ENCODE data around the gene ABCC8. TPM values are rescaled to one million over a fixed set of nuclear protein-coding genes. Genes with fewer than 3 reads are reported as not detected.

The ABCC8 gene
- total RNA-seq, 1 experiment from 2014 or later, result not detected

DNA sequence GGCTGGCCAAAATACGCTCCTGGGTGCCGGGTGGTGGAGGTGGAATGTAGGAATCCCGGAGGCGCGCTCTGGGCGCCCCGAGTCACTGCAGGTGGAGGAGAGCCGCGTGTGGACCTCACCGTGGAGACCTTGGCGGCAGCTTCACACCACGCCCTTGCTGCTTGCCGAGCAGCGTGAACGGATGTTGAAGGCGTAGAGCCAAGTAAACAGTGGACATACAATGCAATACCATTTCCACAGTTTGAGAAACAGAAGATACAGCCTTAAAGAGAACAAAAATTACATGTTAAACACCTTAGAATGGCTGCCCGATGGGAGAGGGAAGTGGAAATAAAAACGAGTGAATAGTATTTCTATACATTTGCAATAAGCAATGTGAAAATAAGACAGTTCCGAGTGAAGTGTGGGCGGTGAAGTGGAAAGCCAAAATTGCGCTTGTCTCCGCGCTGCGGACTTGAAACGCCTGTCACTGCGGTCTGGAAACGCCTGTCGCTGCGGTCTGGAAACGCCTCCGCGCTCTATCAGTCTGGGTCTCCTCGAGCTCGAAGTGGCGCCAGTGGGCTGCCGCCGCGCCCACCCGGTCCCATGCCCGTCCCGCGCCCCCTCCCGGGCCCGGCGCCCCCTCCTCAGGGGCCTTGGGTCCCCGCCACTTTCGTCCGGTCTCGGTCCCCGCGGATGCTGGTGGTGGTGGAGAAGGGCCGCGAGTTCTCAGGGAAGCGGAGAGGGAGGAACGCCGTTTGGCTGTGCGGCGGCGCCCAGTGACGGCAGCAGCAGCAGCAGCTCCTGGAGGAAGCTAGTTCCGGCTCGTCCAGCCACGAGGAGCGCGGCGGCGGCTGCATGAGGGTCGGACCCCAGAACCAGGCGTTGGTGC, 123.5 kb downstream of the ABCC8 start:
- DNase-seq (ENCODE audit: low read depth), result peak; percentile 72

DNA sequence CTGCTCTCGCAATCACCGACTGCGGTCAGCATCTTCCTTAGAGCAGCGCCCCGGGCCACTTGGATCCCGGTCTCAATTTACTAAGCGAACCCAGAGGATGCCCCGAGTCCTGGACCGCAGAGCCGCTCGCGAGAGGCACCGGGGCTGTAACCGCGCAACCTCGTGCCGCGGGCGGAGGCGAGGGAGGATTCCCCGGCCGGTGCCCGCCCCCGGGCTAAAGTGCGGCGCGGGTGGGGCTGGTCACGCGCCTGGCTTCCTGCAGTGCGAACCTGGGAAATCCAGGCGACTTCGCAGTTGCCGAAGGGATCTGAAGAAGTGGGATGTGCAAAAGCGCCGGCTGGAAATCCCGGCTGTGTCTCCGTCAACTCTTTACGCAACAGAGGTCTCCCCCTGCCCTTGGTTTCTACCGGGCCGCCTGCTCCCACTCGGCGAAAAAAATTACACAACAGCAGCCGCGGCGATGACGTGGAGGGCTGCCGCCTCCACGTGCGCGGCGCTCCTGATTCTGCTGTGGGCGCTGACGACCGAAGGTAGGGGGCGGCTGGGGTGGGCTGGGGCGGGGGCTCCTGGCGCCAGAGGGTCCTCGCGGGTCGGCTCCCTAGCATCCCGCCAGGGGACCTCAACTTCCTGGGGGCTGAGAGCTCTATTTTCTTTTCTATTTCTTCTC, 125.0 kb downstream of the ABCC8 start, which contains the start of gene NCR3LG1:
Gene NCR3LG1 (plus strand): TSS at position 291 of the 667 bp plus-strand sequence. CDS start 170 bp downstream, at position 461.
- peak; percentile 45 for DNase-seq (ENCODE audit: low read depth)

DNA sequence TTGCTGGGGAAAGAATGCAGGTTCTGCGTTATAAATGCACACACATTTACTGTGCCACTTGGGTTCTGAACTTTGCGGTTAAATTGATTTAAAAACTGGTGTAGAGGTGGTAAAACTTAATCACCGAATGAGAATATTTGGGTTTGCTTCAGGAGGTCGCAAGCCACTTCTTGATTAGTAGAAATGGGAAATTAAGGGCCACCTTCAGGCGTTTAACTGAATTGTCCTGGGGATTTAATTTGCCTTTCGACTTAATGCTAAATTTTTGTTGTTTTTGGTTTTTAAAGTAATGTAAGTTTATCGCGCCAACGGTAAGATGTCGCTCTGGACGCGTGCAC, 125.5 kb downstream of the ABCC8 start:
- DNase-seq (ENCODE audit: low read depth), result no peak

DNA sequence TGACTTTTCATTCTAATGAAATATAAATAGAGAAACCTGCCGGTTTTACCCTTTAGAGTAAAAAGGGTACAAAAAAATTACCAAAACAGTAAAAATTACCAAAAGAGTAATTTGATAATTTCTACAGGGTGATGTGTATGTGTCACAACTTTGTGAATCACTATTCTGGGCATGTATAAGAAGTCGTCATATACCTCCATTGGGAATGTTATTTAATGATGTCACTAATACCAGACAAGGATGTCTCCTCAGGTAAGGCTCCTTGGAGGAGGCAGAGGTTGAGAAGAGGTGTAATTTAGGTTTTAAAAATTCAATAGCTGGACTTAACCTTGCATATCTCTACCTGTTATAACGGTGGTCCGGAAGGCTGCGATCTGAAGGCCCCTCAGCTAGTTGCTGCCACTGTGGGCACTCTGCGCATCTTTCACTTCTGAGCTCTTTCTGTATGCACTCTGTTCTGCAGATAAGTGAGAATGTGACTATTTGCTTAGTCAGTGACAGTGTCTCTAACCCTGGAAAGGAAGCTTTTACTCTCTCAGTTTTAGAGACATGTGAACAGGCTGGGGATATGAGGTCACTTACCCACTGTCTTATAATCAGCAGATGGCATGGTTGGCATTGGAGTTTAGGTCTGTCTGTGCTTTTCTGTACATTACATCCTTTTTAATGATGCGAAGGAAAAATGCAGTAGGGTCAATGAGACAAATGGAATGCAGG, 126.0 kb downstream of the ABCC8 start:
- no peak for DNase-seq (ENCODE audit: low read depth)

DNA sequence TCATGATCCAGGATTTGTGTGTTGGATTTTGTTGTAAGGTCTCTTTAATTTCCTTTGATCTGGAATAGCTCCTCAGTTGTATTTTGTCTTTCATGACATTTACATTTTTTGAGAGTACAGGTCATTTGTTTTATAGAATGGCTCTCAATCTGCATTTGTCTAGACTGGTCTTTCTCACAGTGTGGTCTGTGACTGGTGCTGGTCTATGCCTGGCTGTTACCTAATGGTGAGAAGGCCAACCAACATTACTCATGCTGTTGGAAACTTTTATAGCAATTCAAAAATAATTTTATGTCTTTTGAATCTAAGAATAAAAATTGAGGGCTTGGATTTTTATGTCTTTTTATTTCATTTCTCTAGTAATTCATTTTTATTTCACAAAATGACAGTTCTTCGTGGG, 129.0 kb downstream of the ABCC8 start:
- DNase-seq (ENCODE audit: low read depth), result no peak

DNA sequence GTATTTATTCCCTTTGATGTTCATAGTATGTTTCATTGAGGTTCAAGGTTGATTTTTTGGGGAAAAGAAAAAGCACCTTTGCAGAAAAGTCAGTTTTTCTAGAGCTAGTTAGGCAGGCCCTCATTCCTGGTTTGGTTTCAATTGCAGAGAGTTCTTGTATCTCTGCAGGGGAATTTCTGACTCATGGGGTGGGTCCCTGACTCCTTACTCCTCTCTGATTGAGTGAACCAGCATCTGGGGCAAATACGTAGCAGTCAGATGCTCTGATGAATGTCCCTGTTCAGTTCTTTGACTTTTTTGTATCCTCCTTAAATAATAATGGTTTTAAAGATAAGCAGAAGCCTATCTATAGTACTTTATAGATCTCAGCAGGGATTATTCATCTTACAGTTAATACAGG, 132.7 kb downstream of the ABCC8 start:
- DNase-seq (ENCODE audit: low read depth), result peak; percentile 85

DNA sequence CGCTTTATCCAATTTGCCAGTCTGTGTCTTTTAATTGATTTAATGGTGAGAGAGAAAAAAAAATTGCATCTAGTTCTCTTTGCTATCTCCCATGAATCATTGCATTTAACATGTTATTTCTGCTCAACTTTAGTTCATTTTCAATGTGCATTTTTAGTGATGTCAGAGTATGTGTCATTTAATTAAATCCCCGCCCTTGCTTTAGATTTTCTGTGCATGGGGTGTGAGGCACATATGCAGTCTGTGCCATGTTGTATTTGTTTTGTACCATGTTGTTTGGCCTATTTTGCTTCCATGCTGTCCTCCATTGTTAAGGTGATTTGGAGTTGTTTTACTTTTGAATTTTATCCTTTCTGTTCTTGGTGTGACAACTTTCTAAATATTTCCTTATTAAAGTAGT, 133.4 kb downstream of the ABCC8 start:
- no peak for DNase-seq (ENCODE audit: low read depth)

Other genes starting within 250 kb of the ABCC8 start
- gene NUCB2, start 200.1 kb downstream of the ABCC8 start, total RNA-seq (2014; rRNA removed), result 33.4 and 60.7 TPM in 2 replicates
- 2.0 TPM in 2 replicates for gene NCR3LG1, start 125.0 kb downstream of the ABCC8 start, total RNA-seq (2014; rRNA removed)
- gene KCNJ11, start 88.2 kb downstream of the ABCC8 start, total RNA-seq (2014; rRNA removed), result 0.11 and 0.13 TPM in 2 replicates
- gene USH1C, start 67.6 kb upstream of the ABCC8 start, total RNA-seq (2014; rRNA removed), result not detected in 2 replicates
- gene OTOG, start 70.4 kb upstream of the ABCC8 start, total RNA-seq (2014; rRNA removed), result not detected in 2 replicates
- 421 and 521 TPM in 2 replicates for gene MYOD1, start 242.7 kb upstream of the ABCC8 start, total RNA-seq (2014; rRNA removed)